Vagina (tissue), 2 donors: ENCODE data around the gene CTNND2.

Experiments
- POLR2A ChIP-seq, 2 donors: fragments of 450-650 bp; IDR thresholded peaks; one replicate each; pipeline ENCODE4 v1.6.1; 2017; ENCODE audit warnings: antibody characterized with exemption in 2 of 2, mild to moderate bottlenecking in 2 of 2, moderate library complexity in 2 of 2
- POLR2AphosphoS5 ChIP-seq, 2 donors: sonication (generic); formaldehyde crosslinking; IDR thresholded peaks; one replicate each; pipeline ENCODE4 v1.9.0; 2017; ENCODE audit warnings: antibody characterized with exemption in 2 of 2, mild to moderate bottlenecking in 2 of 2, low read depth in 1 of 2; ENCODE audit not compliant: insufficient read depth in 1 of 2
- TF ChIP-seq, protein P1 (sequence below), 3 experiments: fragments of 450-650 bp in 2 of 3; fragments of 200-600 bp in 1 of 3; sonication (generic) in 1 of 3; IDR thresholded peaks; one replicate each; pipeline ENCODE4 v1.5.1; 2017 to 2019; ENCODE audit warnings: antibody characterized with exemption in 3 of 3, mild to moderate bottlenecking in 2 of 3, moderate library complexity in 2 of 3

DNA sequence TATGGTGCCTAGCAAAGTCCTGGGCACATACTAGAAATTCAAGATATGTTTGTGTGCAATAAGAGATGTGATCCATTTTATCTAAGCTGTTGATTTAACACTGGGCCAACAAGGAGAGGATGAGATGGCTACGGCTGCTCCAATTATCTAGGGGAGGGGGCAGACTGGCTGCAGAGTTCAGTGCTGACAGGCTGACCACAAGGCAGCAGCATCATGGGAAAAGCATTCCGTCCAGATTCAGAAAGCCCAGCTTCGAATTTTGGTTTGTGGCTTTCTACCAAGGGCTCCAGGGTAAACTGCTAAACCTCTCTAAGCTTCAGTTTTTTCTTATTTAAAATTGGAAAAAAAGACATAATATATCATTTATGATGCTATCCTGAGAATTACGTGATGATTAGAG lies 758.1 kb downstream of the CTNND2 start:
- TF ChIP-seq, protein P1, sequence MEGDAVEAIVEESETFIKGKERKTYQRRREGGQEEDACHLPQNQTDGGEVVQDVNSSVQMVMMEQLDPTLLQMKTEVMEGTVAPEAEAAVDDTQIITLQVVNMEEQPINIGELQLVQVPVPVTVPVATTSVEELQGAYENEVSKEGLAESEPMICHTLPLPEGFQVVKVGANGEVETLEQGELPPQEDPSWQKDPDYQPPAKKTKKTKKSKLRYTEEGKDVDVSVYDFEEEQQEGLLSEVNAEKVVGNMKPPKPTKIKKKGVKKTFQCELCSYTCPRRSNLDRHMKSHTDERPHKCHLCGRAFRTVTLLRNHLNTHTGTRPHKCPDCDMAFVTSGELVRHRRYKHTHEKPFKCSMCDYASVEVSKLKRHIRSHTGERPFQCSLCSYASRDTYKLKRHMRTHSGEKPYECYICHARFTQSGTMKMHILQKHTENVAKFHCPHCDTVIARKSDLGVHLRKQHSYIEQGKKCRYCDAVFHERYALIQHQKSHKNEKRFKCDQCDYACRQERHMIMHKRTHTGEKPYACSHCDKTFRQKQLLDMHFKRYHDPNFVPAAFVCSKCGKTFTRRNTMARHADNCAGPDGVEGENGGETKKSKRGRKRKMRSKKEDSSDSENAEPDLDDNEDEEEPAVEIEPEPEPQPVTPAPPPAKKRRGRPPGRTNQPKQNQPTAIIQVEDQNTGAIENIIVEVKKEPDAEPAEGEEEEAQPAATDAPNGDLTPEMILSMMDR (IDR thresholded peaks at IDR 0.05), result no peak
- TF ChIP-seq POLR2A (IDR thresholded peaks at IDR 0.05), result no peak
- no peak for TF ChIP-seq POLR2AphosphoS5 (IDR thresholded peaks at IDR 0.05; ENCODE audit: insufficient read depth in 1 of 2, low read depth in 1 of 2)
